K562 (cell line): ENCODE data around the gene TMEM107. TPM values are rescaled to one million over a fixed set of nuclear protein-coding genes. Genes with fewer than 3 reads are reported as not detected.

Experiments
- FOSL1 ChIP-seq: fragments of 200-800 bp; sonication (Bioruptor generic); conservative IDR thresholded peaks from 2 replicates; pipeline ENCODE4 v1.6.1; 2016; ENCODE audit warnings: missing genetic modification characterization, missing compliant biosample characterization
- GABPB1 ChIP-seq: sonication (generic); formaldehyde crosslinking; IDR thresholded peaks from 2 replicates; pipeline ENCODE4 v1.8.0; 2022; ENCODE audit warnings: mild to moderate bottlenecking, missing genetic modification reagents
- KDM1A ChIP-seq, 2 experiments: fragments of 450-650 bp; IDR thresholded peaks; 2 replicates each; pipeline ENCODE4 v1.6.1; 2016; ENCODE audit warnings: mild to moderate bottlenecking in 2 of 2
- NFIX ChIP-seq: fragments of 250-450 bp; sonication (Bioruptor Pico); IDR thresholded peaks from 2 replicates; pipeline ENCODE4 v1.4.0; 2020; ENCODE audit warnings: low read depth, mild to moderate bottlenecking, moderate library complexity
- PRPF4 ChIP-seq: fragments of 200-400 bp; formaldehyde crosslinking; IDR thresholded peaks from one replicate; pipeline ENCODE4 v1.6.1; 2017; ENCODE audit warnings: low read length, low read depth, mild to moderate bottlenecking; ENCODE audit not compliant: insufficient read depth, poor library complexity, severe bottlenecking
- SMARCA5 ChIP-seq: fragments of 450-650 bp; IDR thresholded peaks from 2 replicates; pipeline ENCODE4 v1.6.1; 2016
- TAF7 ChIP-seq: fragments of 450-650 bp; IDR thresholded peaks from 2 replicates; pipeline ENCODE4 v1.6.1; 2016; ENCODE audit warnings: missing genetic modification characterization, missing compliant biosample characterization
- ZKSCAN3 ChIP-seq: fragments of 250-450 bp; sonication (Bioruptor Pico); IDR thresholded peaks from 2 replicates; pipeline ENCODE4 v1.4.0; 2020
- ZNF143 ChIP-seq: sonication (generic); formaldehyde crosslinking; IDR thresholded peaks from 2 replicates; pipeline ENCODE4 v1.9.0; 2022; ENCODE audit warnings: mild to moderate bottlenecking, missing genetic modification reagents
- ZNF263 ChIP-seq: sonication (generic); formaldehyde crosslinking; IDR thresholded peaks from 2 replicates; pipeline ENCODE4 v1.8.0; 2022; ENCODE audit warnings: mild to moderate bottlenecking, missing genetic modification reagents, borderline replicate concordance
- polyA plus RNA-seq, 8 experiments: library from polyadenylated mRNA; depleted of rRNA in 4 of 8; stranded (reverse) in 5 of 8; unstranded in 3 of 8; fragments of >200 nt; fragmentation: Nextera tagmentation in 2 of 8; fragmentation: Illumina TruSeq in 1 of 8; extraction: Ambion mirVana in 2 of 8; extraction: Trizol in 1 of 8; gene quantifications; 2 replicates each; pipeline versions ENCODE4 v1.2.1 to v1.2.3, GENCODE V29; 2011 to 2014; ENCODE audit warnings: inconsistent platforms in 1 of 8, missing spikeins in 1 of 8
- total RNA-seq, 7 experiments: library from RNA; depleted of rRNA in 6 of 7; stranded (reverse); fragments of >200 nt in 6 of 7; fragmentation: Illumina TruSeq in 2 of 7; extraction: Trizol in 2 of 7; gene quantifications; 2 replicates each; pipeline versions ENCODE4 v1.2.1 to v1.2.3, GENCODE V29; 2011 to 2021; ENCODE audit warnings: low replicate concordance in 1 of 7
- TF ChIP-seq, protein P1 (sequence below): fragments of 200-800 bp; sonication (Bioruptor generic); IDR thresholded peaks from 2 replicates; pipeline ENCODE4 v1.6.1; 2016; ENCODE audit warnings: missing genetic modification characterization, missing compliant biosample characterization
- TF ChIP-seq, protein P2 (sequence below): fragments of 250-450 bp; sonication (Bioruptor Pico); IDR thresholded peaks from 2 replicates; pipeline ENCODE4 v1.5.0; 2022; ENCODE audit warnings: mild to moderate bottlenecking
- TF ChIP-seq, protein P3 (sequence below): sonication (generic); formaldehyde crosslinking; IDR thresholded peaks from 2 replicates; pipeline ENCODE4 v1.8.1; 2023; ENCODE audit warnings: mild to moderate bottlenecking, missing genetic modification reagents
- TF ChIP-seq, protein P4 (sequence below): fragments of 450-650 bp; IDR thresholded peaks from 2 replicates; pipeline ENCODE4 v1.6.1; 2016

Gene TMEM107
- total and polyA plus RNA-seq, 9 of the 15 experiments (the other 6 are each of a cell fraction or from before 2014, with no cell fraction given), result 7.1 to 26.2 (median 16.9) TPM

DNA sequence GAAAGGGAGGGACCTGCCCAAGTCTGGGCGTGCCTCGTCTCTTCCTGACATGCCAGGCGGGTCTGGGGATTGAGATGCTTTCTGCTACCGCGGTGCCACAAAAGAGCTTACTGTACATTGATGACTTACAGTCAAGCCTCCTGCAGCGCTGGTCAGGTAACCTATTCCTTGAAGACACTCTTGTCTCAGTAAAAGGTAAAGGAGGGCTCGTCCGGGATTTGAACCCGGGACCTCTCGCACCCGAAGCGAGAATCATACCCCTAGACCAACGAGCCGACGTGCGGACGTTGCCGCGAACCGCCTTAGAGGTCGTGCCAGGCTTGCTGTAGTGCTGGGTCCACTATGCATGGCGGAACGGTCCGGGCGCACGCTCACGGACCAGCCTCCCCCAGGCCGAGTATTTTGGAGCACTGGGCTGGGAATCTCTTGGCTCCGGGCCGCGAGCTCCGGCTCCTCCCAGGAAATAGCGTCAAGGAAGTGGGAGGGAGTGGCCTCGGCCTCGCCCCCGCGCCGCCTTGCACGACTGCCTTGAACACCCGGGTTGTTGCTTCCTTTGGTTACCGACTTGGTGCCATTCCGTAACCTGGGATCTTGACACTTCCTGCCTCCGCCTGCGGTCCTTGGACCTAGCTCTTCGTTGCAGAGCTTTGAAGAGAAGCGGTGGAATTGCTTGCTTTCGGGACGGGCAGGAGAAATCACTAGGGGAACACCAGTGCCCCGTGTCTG is 46.6 kb upstream of the TMEM107 start (continued):
- TF ChIP-seq, protein P1, sequence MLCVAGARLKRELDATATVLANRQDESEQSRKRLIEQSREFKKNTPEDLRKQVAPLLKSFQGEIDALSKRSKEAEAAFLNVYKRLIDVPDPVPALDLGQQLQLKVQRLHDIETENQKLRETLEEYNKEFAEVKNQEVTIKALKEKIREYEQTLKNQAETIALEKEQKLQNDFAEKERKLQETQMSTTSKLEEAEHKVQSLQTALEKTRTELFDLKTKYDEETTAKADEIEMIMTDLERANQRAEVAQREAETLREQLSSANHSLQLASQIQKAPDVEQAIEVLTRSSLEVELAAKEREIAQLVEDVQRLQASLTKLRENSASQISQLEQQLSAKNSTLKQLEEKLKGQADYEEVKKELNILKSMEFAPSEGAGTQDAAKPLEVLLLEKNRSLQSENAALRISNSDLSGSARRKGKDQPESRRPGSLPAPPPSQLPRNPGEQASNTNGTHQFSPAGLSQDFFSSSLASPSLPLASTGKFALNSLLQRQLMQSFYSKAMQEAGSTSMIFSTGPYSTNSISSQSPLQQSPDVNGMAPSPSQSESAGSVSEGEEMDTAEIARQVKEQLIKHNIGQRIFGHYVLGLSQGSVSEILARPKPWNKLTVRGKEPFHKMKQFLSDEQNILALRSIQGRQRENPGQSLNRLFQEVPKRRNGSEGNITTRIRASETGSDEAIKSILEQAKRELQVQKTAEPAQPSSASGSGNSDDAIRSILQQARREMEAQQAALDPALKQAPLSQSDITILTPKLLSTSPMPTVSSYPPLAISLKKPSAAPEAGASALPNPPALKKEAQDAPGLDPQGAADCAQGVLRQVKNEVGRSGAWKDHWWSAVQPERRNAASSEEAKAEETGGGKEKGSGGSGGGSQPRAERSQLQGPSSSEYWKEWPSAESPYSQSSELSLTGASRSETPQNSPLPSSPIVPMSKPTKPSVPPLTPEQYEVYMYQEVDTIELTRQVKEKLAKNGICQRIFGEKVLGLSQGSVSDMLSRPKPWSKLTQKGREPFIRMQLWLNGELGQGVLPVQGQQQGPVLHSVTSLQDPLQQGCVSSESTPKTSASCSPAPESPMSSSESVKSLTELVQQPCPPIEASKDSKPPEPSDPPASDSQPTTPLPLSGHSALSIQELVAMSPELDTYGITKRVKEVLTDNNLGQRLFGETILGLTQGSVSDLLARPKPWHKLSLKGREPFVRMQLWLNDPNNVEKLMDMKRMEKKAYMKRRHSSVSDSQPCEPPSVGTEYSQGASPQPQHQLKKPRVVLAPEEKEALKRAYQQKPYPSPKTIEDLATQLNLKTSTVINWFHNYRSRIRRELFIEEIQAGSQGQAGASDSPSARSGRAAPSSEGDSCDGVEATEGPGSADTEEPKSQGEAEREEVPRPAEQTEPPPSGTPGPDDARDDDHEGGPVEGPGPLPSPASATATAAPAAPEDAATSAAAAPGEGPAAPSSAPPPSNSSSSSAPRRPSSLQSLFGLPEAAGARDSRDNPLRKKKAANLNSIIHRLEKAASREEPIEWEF (CRISPR knock-in tag), result no peak
- TF ChIP-seq FOSL1 (tag) (no peak), ZKSCAN3 (no peak), PRPF4 (no peak), ZNF143 (no peak), GABPB1 (CRISPR knock-in tag) (no peak; the same call in none of the 2 replicates), KDM1A (IDR thresholded peaks at IDR 0.05) (no peak), NFIX (CRISPR knock-in tag) (no peak), TAF7 (tag) (no peak), ZNF263 (CRISPR knock-in tag) (0 out of 2 replicates have a peak, but pooled peaks have one; percentile 31), SMARCA5 (0 out of 2 replicates have a peak, but pooled peaks have one; percentile 38)
- TF ChIP-seq, protein P2, sequence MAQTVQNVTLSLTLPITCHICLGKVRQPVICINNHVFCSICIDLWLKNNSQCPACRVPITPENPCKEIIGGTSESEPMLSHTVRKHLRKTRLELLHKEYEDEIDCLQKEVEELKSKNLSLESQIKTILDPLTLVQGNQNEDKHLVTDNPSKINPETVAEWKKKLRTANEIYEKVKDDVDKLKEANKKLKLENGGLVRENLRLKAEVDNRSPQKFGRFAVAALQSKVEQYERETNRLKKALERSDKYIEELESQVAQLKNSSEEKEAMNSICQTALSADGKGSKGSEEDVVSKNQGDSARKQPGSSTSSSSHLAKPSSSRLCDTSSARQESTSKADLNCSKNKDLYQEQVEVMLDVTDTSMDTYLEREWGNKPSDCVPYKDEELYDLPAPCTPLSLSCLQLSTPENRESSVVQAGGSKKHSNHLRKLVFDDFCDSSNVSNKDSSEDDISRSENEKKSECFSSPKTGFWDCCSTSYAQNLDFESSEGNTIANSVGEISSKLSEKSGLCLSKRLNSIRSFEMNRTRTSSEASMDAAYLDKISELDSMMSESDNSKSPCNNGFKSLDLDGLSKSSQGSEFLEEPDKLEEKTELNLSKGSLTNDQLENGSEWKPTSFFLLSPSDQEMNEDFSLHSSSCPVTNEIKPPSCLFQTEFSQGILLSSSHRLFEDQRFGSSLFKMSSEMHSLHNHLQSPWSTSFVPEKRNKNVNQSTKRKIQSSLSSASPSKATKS (CRISPR knock-in tag), result no peak
- TF ChIP-seq, protein P3, sequence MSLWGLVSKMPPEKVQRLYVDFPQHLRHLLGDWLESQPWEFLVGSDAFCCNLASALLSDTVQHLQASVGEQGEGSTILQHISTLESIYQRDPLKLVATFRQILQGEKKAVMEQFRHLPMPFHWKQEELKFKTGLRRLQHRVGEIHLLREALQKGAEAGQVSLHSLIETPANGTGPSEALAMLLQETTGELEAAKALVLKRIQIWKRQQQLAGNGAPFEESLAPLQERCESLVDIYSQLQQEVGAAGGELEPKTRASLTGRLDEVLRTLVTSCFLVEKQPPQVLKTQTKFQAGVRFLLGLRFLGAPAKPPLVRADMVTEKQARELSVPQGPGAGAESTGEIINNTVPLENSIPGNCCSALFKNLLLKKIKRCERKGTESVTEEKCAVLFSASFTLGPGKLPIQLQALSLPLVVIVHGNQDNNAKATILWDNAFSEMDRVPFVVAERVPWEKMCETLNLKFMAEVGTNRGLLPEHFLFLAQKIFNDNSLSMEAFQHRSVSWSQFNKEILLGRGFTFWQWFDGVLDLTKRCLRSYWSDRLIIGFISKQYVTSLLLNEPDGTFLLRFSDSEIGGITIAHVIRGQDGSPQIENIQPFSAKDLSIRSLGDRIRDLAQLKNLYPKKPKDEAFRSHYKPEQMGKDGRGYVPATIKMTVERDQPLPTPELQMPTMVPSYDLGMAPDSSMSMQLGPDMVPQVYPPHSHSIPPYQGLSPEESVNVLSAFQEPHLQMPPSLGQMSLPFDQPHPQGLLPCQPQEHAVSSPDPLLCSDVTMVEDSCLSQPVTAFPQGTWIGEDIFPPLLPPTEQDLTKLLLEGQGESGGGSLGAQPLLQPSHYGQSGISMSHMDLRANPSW (CRISPR knock-in tag), result no peak
- TF ChIP-seq, protein P4, sequence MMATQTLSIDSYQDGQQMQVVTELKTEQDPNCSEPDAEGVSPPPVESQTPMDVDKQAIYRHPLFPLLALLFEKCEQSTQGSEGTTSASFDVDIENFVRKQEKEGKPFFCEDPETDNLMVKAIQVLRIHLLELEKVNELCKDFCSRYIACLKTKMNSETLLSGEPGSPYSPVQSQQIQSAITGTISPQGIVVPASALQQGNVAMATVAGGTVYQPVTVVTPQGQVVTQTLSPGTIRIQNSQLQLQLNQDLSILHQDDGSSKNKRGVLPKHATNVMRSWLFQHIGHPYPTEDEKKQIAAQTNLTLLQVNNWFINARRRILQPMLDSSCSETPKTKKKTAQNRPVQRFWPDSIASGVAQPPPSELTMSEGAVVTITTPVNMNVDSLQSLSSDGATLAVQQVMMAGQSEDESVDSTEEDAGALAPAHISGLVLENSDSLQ, result no peak
